T-helper 2 cell treated with Interferon-gamma antibody and Interleukin-4, amounts not matched to agents 5 μg/mL and 100 μg/mL, for 36 hours (primary cell): ENCODE results near the gene SENP2.

Experiments
- DNase-seq: peaks from one replicate; pipeline ENCODE4 v3.0.0; 2021; ENCODE audit warnings: low spot score
- H3K27ac Mint-ChIP-seq: one replicate; pipeline ENCODE4 v1.8.0; 2021; ENCODE audit warnings: mild to moderate bottlenecking, mixed read lengths
- H3K27me3 Mint-ChIP-seq: one replicate; pipeline ENCODE4 v1.8.0; 2021; ENCODE audit warnings: low read depth, mixed read lengths
- H3K36me3 Mint-ChIP-seq: one replicate; pipeline ENCODE4 v1.8.0; 2021; ENCODE audit warnings: low read depth, mixed read lengths
- H3K4me1 Mint-ChIP-seq: one replicate; pipeline ENCODE4 v1.8.0; 2021; ENCODE audit warnings: low read depth, mixed read lengths
- H3K4me3 Mint-ChIP-seq: one replicate; pipeline ENCODE4 v1.8.0; 2022; ENCODE audit warnings: mild to moderate bottlenecking, moderate library complexity, mixed read lengths
- H3K9me3 Mint-ChIP-seq: one replicate; pipeline ENCODE4 v1.8.0; 2021; ENCODE audit warnings: mixed read lengths

SENP2 gene

GRCh38 chr3:185646382-185647133, 60.5 kb downstream of the SENP2 start:
- DNase-seq, result no peak
- no peak overlapping the region for H3K27ac Mint-ChIP-seq

GRCh38 chr3:185647134-185647879, 61.2 kb downstream of the SENP2 start:
- H3K4me1 Mint-ChIP-seq, result no peaks in the 10 kb centered on the region
- H3K36me3 Mint-ChIP-seq, result no peaks in the 10 kb centered on the region
- H3K27me3 Mint-ChIP-seq, result peaks cover 12% of the 10 kb centered on the region
- no peak overlapping the region for H3K4me3 Mint-ChIP-seq
- no peaks in the 10 kb centered on the region for H3K9me3 Mint-ChIP-seq
- no peak overlapping the region for H3K27ac Mint-ChIP-seq
- DNase-seq, result no peak

More at GRCh38 chr3:185646382-185647133, 60.5 kb downstream of the SENP2 start:
- Mint-ChIP-seq H3K4me1 (no peaks in the 10 kb centered on the region), H3K27me3 (peaks cover 12% of the 10 kb centered on the region), H3K36me3 (no peaks in the 10 kb centered on the region), H3K9me3 (no peaks in the 10 kb centered on the region), H3K4me3 (no peak overlapping the region)

- Mint-ChIP-seq H3K27ac (no peak overlapping the region), H3K27me3 (peaks cover 12% of the 10 kb centered on the region), H3K4me1 (no peaks in the 10 kb centered on the region), H3K36me3 (no peaks in the 10 kb centered on the region), H3K4me3 (no peak overlapping the region), H3K9me3 (no peaks in the 10 kb centered on the region)
- no peak for DNase-seq
These were observed 61.8 kb downstream of the SENP2 start for GRCh38 chr3:185647880-185648210.

- Mint-ChIP-seq H3K36me3 (no peaks in the 10 kb centered on the region), H3K4me1 (no peaks in the 10 kb centered on the region), H3K4me3 (no peak overlapping the region), H3K27ac (no peak overlapping the region), H3K9me3 (no peaks in the 10 kb centered on the region), H3K27me3 (peaks cover 12% of the 10 kb centered on the region)
- DNase-seq, result no peak
These were observed 62.3 kb downstream of the SENP2 start for GRCh38 chr3:185648396-185648795.

GRCh38 chr3:185649414-185649813, 63.3 kb downstream of the SENP2 start:
- no peaks in the 10 kb centered on the region for H3K4me1 Mint-ChIP-seq
- no peak for DNase-seq
- no peak overlapping the region for H3K4me3 Mint-ChIP-seq
- H3K9me3 Mint-ChIP-seq, result no peaks in the 10 kb centered on the region
- H3K27ac Mint-ChIP-seq, result no peak overlapping the region
- no peaks in the 10 kb centered on the region for H3K36me3 Mint-ChIP-seq
- H3K27me3 Mint-ChIP-seq, result peaks cover 12% of the 10 kb centered on the region

- no peak for DNase-seq
- Mint-ChIP-seq H3K27ac (no peak overlapping the region), H3K4me1 (no peaks in the 10 kb centered on the region), H3K36me3 (no peaks in the 10 kb centered on the region), H3K27me3 (peaks cover 3% of the 10 kb centered on the region), H3K9me3 (no peaks in the 10 kb centered on the region), H3K4me3 (no peak overlapping the region)
These were observed 65.9 kb downstream of the SENP2 start for GRCh38 chr3:185651971-185652370.

- Mint-ChIP-seq H3K4me3 (no peak overlapping the region), H3K4me1 (no peaks in the 10 kb centered on the region), H3K9me3 (no peaks in the 10 kb centered on the region), H3K27me3 (peaks cover 3% of the 10 kb centered on the region), H3K27ac (no peak overlapping the region), H3K36me3 (no peaks in the 10 kb centered on the region)
- no peak for DNase-seq
These were observed 68.1 kb downstream of the SENP2 start for GRCh38 chr3:185653949-185654757.

- no peaks in the 10 kb centered on the region for H3K36me3 Mint-ChIP-seq
These were observed 68.7 kb downstream of the SENP2 start for GRCh38 chr3:185654758-185655145.

GRCh38 chr3:185655426-185656320, 69.6 kb downstream of the SENP2 start:
- H3K4me1 Mint-ChIP-seq, result peaks cover 4% of the 10 kb centered on the region
- H3K4me3 Mint-ChIP-seq, result no peak overlapping the region
- no peaks in the 10 kb centered on the region for H3K9me3 Mint-ChIP-seq
- no peak overlapping the region for H3K27ac Mint-ChIP-seq
- no peak for DNase-seq
- H3K27me3 Mint-ChIP-seq, result peaks cover 3% of the 10 kb centered on the region
- H3K36me3 Mint-ChIP-seq, result no peaks in the 10 kb centered on the region

More at GRCh38 chr3:185654758-185655145, 68.7 kb downstream of the SENP2 start:
- Mint-ChIP-seq H3K4me1 (no peaks in the 10 kb centered on the region), H3K27ac (no peak overlapping the region), H3K4me3 (no peak overlapping the region), H3K27me3 (peaks cover 3% of the 10 kb centered on the region), H3K9me3 (no peaks in the 10 kb centered on the region)
- no peak for DNase-seq

GRCh38 chr3:185656321-185656840, 70.3 kb downstream of the SENP2 start:
- no peaks in the 10 kb centered on the region for H3K36me3 Mint-ChIP-seq
- DNase-seq, result no peak
- H3K9me3 Mint-ChIP-seq, result no peaks in the 10 kb centered on the region
- H3K27ac Mint-ChIP-seq, result no peak overlapping the region
- no peaks in the 10 kb centered on the region for H3K27me3 Mint-ChIP-seq
- H3K4me3 Mint-ChIP-seq, result no peak overlapping the region
- peaks cover 4% of the 10 kb centered on the region for H3K4me1 Mint-ChIP-seq

- Mint-ChIP-seq H3K36me3 (no peaks in the 10 kb centered on the region), H3K27ac (no peak overlapping the region), H3K4me3 (no peak overlapping the region), H3K4me1 (peaks cover 4% of the 10 kb centered on the region), H3K27me3 (peaks cover 3% of the 10 kb centered on the region), H3K9me3 (no peaks in the 10 kb centered on the region)
- no peak for DNase-seq
These were observed 71.1 kb downstream of the SENP2 start for GRCh38 chr3:185657211-185657610.

GRCh38 chr3:185657691-185658503, 71.8 kb downstream of the SENP2 start:
- DNase-seq, result no peak
- Mint-ChIP-seq H3K36me3 (no peaks in the 10 kb centered on the region), H3K27me3 (peaks cover 4% of the 10 kb centered on the region), H3K4me1 (peaks cover 4% of the 10 kb centered on the region), H3K27ac (no peak overlapping the region), H3K9me3 (no peaks in the 10 kb centered on the region), H3K4me3 (no peak overlapping the region)
